Activated T-cell treated with anti-CD3 and anti-CD28 coated beads for 48 hours (primary cell): ENCODE data around the gene DBX1.
"Not testable (repeated sequence)": the region's sequence is repeated elsewhere in the genome, so short reads cannot be mapped to it uniquely, and the experiment has no call there.

Source experiments
- DNase-seq: peaks from one replicate; pipeline ENCODE4 v3.0.0-alpha.2; 2020; ENCODE audit warnings: low read depth

Gene DBX1

GRCh38 chr11:20160425-20161229 lies at the start of gene DBX1:
DBX1 (minus strand) TSS chr11:20160475; CDS start chr11:20160324, 151 bp downstream.
- no peak for DNase-seq

GRCh38 chr11:20208622-20209111 lies 48.4 kb upstream of the DBX1 start:
- DNase-seq: no peak

GRCh38 chr11:20207781-20208621 lies 47.7 kb upstream of the DBX1 start:
- DNase-seq: no peak

DNA sequence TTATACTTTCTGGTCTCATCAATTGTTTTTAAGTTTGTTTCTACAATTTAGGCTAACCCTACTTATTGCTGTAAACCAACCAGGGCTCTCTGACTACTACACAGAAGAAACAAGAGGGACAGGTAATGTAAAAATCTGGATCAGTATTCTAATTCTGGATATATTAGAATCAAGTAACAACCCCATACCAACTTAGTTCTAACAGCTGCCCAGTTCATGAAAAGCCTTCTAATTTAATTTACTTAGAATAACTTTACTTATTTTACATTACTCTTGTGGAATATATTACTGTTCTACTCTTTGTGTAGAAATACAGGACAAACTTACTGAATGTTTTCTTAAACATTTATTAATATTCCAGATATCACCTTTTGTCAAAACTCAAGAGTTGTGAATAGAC lies 45.5 kb upstream of the DBX1 start:
- no peak for DNase-seq

DNA sequence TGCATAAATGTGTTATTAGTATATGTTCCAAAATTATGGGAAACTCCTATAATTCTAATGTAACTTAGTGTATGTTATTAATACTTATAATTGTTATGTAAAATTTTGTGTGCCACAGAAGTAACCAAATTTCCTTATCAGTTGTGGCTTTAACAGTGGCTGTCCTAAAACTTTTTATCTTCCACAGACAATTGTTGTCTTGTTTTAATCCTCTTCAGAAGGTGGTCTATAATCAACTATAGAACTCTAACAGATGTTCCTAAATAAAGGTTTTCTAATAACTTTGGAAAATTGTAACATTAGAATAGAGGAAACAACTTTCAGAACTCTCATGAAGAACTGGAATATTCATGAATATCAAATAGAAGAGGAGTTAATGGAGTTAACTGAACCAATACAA lies 44.4 kb upstream of the DBX1 start:
- DNase-seq: no peak

- no peak for DNase-seq
Measured at GRCh38 chr11:20203831-20204230, 43.6 kb upstream of the DBX1 start.

- DNase-seq: no peak
Measured at GRCh38 chr11:20201231-20201630, 41.0 kb upstream of the DBX1 start.

- DNase-seq: not testable (repeated sequence)
Measured at GRCh38 chr11:20200331-20200955, 40.2 kb upstream of the DBX1 start.

- DNase-seq: no peak
Measured at GRCh38 chr11:20197881-20198280, 37.6 kb upstream of the DBX1 start.

GRCh38 chr11:20194470-20194869 lies 34.2 kb upstream of the DBX1 start:
- DNase-seq: no peak

DNA sequence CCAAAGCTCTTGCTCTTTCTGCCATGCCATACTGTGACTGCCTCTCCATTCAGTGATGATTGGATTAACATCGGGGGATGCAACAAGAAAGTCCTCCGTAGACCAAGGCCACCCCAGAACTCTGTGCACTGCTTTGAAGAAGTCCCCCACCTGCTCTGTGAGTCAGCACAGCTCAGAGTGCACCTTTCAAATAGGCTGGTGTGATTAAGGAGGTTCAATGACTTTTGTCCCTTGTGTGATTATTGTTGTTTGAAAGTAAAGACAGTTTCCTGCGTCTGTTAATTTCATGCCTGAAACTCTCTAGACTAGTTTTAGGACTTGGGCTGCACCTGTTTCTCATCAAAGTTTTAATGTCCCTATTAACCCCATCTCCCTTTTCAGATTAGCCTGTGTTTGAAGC lies 33.0 kb upstream of the DBX1 start:
- no peak for DNase-seq

GRCh38 chr11:20192641-20193040 lies 32.4 kb upstream of the DBX1 start:
- no peak for DNase-seq

DNA sequence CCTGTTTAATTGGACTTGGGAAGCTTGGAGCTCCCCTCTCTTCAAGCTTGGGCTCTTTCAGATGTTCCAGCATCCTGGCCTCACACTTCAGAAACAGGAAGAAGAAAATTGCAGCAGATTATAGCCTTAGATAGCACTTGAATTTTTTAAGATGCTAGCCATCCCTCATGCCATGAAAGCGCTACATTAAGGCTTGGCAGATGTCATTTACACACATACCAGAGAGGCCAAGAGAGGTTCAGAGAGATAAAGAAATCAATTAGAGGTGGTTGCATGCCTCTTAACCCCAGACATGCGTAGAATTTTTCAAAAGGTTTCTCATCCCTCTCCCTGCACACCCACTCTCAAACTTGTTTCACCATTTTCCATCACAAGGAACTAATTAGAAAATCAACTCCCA lies 31.9 kb upstream of the DBX1 start:
- DNase-seq: no peak

DNA sequence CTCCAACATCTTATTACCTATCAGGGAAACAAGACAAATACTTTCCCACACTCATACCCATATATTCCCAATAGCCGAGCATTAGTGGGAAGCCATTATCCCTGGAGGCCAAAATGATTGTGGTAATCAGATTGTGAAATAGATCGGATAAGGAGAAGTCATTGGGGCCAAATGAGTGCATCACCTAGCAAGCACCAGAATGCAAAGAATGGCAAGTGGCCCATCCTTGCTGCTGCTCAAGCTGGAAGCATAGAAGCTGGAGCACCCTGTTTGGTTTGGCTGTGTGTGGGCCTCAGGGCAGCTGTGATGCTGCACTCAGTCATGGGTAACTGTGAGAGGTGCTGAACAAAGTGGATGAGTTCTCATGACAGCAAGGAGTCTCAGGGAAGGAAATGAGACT lies 18.7 kb upstream of the DBX1 start:
- no peak for DNase-seq

- no peak for DNase-seq
Measured at GRCh38 chr11:20177136-20177535, 16.9 kb upstream of the DBX1 start.

DNA sequence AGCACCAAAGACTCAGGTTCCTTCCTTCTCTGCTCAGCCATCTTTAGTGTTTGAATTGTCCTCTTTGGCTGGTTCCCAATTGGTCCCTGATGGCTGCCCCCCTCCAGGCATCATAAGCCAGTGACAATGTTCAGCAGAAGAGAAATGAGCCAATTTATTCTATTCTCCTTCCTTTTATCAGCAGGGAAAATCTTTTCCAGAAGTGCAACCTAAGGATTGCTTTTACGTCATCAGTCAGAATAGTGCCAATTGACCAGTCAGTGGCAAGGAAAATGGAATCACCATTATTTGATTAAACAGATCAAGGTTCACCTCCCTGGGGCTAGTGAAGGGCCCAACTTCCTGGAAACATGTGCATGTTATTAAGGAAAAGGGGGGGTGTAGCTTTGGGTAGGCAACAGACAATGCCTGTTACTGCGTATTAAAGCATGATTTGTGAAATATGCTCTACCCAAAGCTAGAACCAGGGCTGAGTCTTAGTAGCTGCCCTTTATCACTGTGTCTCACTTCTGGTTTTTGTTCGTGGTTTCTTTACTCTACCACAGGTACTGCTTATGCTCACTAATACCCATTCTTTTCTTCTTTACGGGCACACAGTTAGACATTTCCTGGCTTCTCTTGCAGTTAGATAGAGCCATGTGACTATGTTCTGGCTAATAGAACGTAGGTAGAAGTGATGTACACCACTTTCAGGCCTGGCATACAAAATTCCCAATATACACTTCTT lies 12.6 kb upstream of the DBX1 start:
- DNase-seq: no peak

GRCh38 chr11:20163783-20164481 lies 3.7 kb upstream of the DBX1 start:
- no peak for DNase-seq

DNA sequence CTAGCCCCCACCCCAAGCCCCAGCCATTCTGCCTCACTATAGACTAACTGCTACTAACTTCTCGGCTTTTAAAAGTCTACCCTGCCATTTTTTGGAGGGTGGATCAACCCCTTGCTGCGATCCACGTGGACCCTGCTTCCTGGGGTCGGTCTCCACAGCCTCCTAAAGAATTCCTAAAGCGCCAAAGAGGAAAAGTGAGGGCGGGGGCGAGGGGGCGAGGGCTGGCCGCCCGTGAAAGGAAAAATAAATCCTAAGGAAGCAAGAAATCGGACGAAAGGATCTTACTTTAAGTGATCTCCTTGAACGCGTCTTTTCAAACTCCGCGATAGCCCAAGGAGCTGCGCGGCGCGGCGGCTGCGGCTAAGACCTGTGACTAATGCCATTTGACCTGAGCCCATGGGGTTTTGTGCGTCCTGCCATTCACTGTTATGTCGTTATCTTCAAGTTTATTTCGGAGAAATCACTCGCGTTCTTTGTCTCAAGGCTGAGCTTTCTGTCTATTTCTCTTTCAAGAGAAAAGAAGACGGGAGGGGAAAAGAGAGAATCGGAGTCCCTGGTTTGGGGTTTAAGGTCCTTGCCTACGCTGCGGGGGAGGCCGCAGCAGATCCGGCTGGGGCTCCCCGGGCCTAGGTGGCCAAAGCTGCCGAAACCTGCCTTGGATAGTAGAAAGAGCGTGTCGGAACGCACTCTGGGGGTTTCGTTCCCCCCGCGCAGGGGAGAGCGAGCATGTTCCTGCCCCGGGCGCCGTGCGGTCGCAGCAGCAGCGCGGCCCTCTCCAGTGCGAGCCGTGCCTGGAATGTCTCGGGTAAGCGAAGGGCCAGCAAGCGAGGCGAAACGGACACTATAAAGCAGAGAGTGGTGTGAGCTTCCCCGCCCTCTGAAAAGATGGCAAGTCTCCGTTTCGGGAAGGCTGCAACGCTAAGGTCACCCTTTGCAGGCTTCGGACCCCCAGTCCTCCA lies 2.8 kb upstream of the DBX1 start:
- no peak for DNase-seq

DNA sequence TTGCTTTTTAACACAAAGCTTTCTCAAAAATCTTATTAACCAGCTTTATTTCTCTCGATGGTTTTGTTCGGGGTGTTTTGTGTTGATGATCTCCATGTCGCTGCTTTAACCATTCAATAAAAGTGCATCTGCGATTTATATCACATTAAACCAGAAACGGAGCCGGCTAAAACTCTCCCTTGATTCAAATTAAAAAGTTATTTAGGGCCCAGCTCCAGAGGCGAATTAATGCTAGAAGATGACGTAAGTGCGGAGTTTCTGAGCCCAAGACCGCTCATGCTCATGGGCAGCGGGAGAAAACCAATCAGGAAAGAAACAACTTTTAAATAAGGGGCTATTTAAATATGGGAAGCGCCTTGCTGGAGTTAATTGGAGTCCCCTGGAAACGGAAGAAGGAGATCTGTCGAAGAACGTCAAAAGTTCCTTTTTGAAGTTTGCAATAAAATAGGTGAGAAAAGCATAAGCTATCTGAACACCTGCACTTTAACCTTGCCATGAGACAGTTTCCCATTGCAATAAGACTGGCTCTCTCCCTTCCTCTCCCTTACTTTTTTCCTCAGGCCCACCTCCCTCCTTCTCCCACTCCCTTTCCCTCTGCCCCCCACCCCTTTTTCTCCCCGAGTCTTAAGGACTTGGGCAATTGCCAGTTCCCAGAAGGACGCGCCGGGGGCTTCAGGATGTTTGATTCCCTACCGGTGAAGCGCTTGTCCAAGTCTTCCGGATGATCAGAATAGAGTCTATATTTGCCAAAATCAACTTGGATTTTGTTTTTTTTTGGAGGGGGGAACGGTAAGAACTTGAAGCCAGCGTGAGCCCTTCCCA lies 1.9 kb upstream of the DBX1 start:
- DNase-seq: no peak
